ENCODE measurements around the gene S1PR2.

Gene S1PR2

GRCh38 chr19:10183926-10184325 is 47.2 kb downstream of the S1PR2 start:
- Histone ChIP-seq H2BK120ac (ENCODE audit: low read depth, low read length) (no peak overlapping the region), H3K36me3 (ENCODE audit: control insufficient read depth in 1 of 2, insufficient read depth in 2 of 2, low read depth in 1 of 2, low read length in 2 of 2) (peaks cover 38 to 49% of the 10 kb centered on the region in 2 experiments), H3K9me3 (ENCODE audit: control insufficient read depth, low read length) (no peaks in the 10 kb centered on the region), H2BK15ac (ENCODE audit: low read depth, poor library complexity, severe bottlenecking) (no peak overlapping the region), H4K8ac (ENCODE audit: low read length) (no peak overlapping the region), H3K27ac (ENCODE audit: low read length, poor library complexity, severe bottlenecking) (no peak overlapping the region), H3K27me3 (ENCODE audit: control insufficient read depth in 1 of 2, insufficient read depth in 1 of 2, low read length in 2 of 2) (no peaks in the 10 kb centered on the region), H3K9ac (ENCODE audit: low read length) (no peak overlapping the region), H2AFZ (ENCODE audit: low read depth, low read length) (no peak overlapping the region), H3K4me1 (ENCODE audit: control insufficient read depth, insufficient read depth, low read depth, low read length) (peaks cover 1% of the 10 kb centered on the region), H3K4ac (ENCODE audit: low read depth in 1 of 2, low read length in 2 of 2) (no peak overlapping the region), H3K18ac (ENCODE audit: low read depth in 1 of 2, low read length in 2 of 2) (no peak overlapping the region), H3K4me3 (ENCODE audit: insufficient read depth in 1 of 2, low read depth in 1 of 2, low read length in 2 of 2) (no peak overlapping the region), H3K23ac (ENCODE audit: low read length in 2 of 2) (no peak overlapping the region), H3K79me1 (replicated peaks; ENCODE audit: low read length, poor library complexity, severe bottlenecking) (peaks cover 17% of the 10 kb centered on the region), H2AK5ac (ENCODE audit: low read length, severe bottlenecking) (no peak overlapping the region), H2BK5ac (ENCODE audit: low read depth, low read length, poor library complexity, severe bottlenecking) (no peak overlapping the region), H2BK12ac (ENCODE audit: low read length in 2 of 2) (no peak overlapping the region), H3K4me2 (ENCODE audit: low read length, poor library complexity, severe bottlenecking) (no peak overlapping the region), H3K14ac (ENCODE audit: low read length in 2 of 2) (no peak overlapping the region), H4K91ac (ENCODE audit: low read length) (no peak overlapping the region)
- 93% methylated on average over 3 of the region's 3 CpGs for WGBS
- no peak for DNase-seq

- Histone ChIP-seq H2AK5ac (ENCODE audit: low read length, severe bottlenecking) (no peak overlapping the region), H2BK120ac (ENCODE audit: low read depth, low read length) (no peak overlapping the region), H3K14ac (ENCODE audit: low read length in 2 of 2) (no peak overlapping the region), H3K23ac (ENCODE audit: low read length in 2 of 2) (no peak overlapping the region), H3K79me1 (replicated peaks; ENCODE audit: low read length, poor library complexity, severe bottlenecking) (peaks cover 17% of the 10 kb centered on the region), H3K27me3 (ENCODE audit: control insufficient read depth in 1 of 2, insufficient read depth in 1 of 2, low read length in 2 of 2) (no peaks in the 10 kb centered on the region), H3K9me3 (ENCODE audit: control insufficient read depth, low read length) (no peaks in the 10 kb centered on the region), H3K9ac (ENCODE audit: low read length) (no peak overlapping the region), H3K4me1 (ENCODE audit: control insufficient read depth, insufficient read depth, low read depth, low read length) (no peaks in the 10 kb centered on the region), H3K4ac (ENCODE audit: low read depth in 1 of 2, low read length in 2 of 2) (no peak overlapping the region), H3K18ac (ENCODE audit: low read depth in 1 of 2, low read length in 2 of 2) (no peak overlapping the region), H2AFZ (ENCODE audit: low read depth, low read length) (no peak overlapping the region), H2BK15ac (ENCODE audit: low read depth, poor library complexity, severe bottlenecking) (no peak overlapping the region), H2BK5ac (ENCODE audit: low read depth, low read length, poor library complexity, severe bottlenecking) (no peak overlapping the region), H4K91ac (ENCODE audit: low read length) (no peak overlapping the region), H4K8ac (ENCODE audit: low read length) (no peak overlapping the region), H2BK12ac (ENCODE audit: low read length in 2 of 2) (no peak overlapping the region), H3K27ac (ENCODE audit: low read length, poor library complexity, severe bottlenecking) (no peak overlapping the region), H3K4me3 (ENCODE audit: insufficient read depth in 1 of 2, low read depth in 1 of 2, low read length in 2 of 2) (no peak overlapping the region), H3K36me3 (ENCODE audit: control insufficient read depth in 1 of 2, insufficient read depth in 2 of 2, low read depth in 1 of 2, low read length in 2 of 2) (peaks cover 43 to 49% of the 10 kb centered on the region in 2 experiments), H3K4me2 (ENCODE audit: low read length, poor library complexity, severe bottlenecking) (no peak overlapping the region)
- WGBS, result 98% methylated on average over 3 of the region's 10 CpGs
- no peak for DNase-seq
These were observed 48.3 kb downstream of the S1PR2 start for GRCh38 chr19:10182847-10183246.

- no peak overlapping the region for H3K14ac ChIP-seq (ENCODE audit: low read length in 2 of 2)
- H3K27me3 ChIP-seq (ENCODE audit: control insufficient read depth in 1 of 2, insufficient read depth in 1 of 2, low read length in 2 of 2), result no peaks in the 10 kb centered on the region
- H3K79me1 ChIP-seq (replicated peaks; ENCODE audit: low read length, poor library complexity, severe bottlenecking), result peaks cover 19% of the 10 kb centered on the region
- no peak overlapping the region for H2AFZ ChIP-seq (ENCODE audit: low read depth, low read length)
- no peak overlapping the region for H2BK120ac ChIP-seq (ENCODE audit: low read depth, low read length)
- no peaks in the 10 kb centered on the region for H3K4me1 ChIP-seq (ENCODE audit: control insufficient read depth, insufficient read depth, low read depth, low read length)
- no peak overlapping the region for H3K9ac ChIP-seq (ENCODE audit: low read length)
- H3K4me2 ChIP-seq (ENCODE audit: low read length, poor library complexity, severe bottlenecking), result no peak overlapping the region
- no peak for DNase-seq
- H4K8ac ChIP-seq (ENCODE audit: low read length), result no peak overlapping the region
- no peak overlapping the region for H4K91ac ChIP-seq (ENCODE audit: low read length)
- no peak overlapping the region for H2AK5ac ChIP-seq (ENCODE audit: low read length, severe bottlenecking)
- no peak overlapping the region for H2BK15ac ChIP-seq (ENCODE audit: low read depth, poor library complexity, severe bottlenecking)
- H3K4ac ChIP-seq (ENCODE audit: low read depth in 1 of 2, low read length in 2 of 2), result no peak overlapping the region
- no peak overlapping the region for H3K27ac ChIP-seq (ENCODE audit: low read length, poor library complexity, severe bottlenecking)
- H3K4me3 ChIP-seq (ENCODE audit: insufficient read depth in 1 of 2, low read depth in 1 of 2, low read length in 2 of 2), result no peak overlapping the region
- H2BK5ac ChIP-seq (ENCODE audit: low read depth, low read length, poor library complexity, severe bottlenecking), result no peak overlapping the region
- no peak overlapping the region for H3K18ac ChIP-seq (ENCODE audit: low read depth in 1 of 2, low read length in 2 of 2)
- H3K23ac ChIP-seq (ENCODE audit: low read length in 2 of 2), result no peak overlapping the region
- WGBS, result 100% methylated on average over 1 of the region's 1 CpG
- no peak overlapping the region for H2BK12ac ChIP-seq (ENCODE audit: low read length in 2 of 2)
- H3K9me3 ChIP-seq (ENCODE audit: control insufficient read depth, low read length), result no peaks in the 10 kb centered on the region
- peaks cover 43 to 53% of the 10 kb centered on the region in 2 experiments for H3K36me3 ChIP-seq (ENCODE audit: control insufficient read depth in 1 of 2, insufficient read depth in 2 of 2, low read depth in 1 of 2, low read length in 2 of 2)
These were observed 49.1 kb downstream of the S1PR2 start for GRCh38 chr19:10182076-10182475.

GRCh38 chr19:10180459-10180858 is 50.7 kb downstream of the S1PR2 start:
- H3K4me1 ChIP-seq (ENCODE audit: control insufficient read depth, insufficient read depth, low read depth, low read length), result no peaks in the 10 kb centered on the region
- H2BK15ac ChIP-seq (ENCODE audit: low read depth, poor library complexity, severe bottlenecking), result no peak overlapping the region
- H2BK120ac ChIP-seq (ENCODE audit: low read depth, low read length), result no peak overlapping the region
- H3K4ac ChIP-seq (ENCODE audit: low read depth in 1 of 2, low read length in 2 of 2), result no peak overlapping the region
- H3K4me3 ChIP-seq (ENCODE audit: insufficient read depth in 1 of 2, low read depth in 1 of 2, low read length in 2 of 2), result no peak overlapping the region
- H3K9me3 ChIP-seq (ENCODE audit: control insufficient read depth, low read length), result no peaks in the 10 kb centered on the region
- H3K79me1 ChIP-seq (replicated peaks; ENCODE audit: low read length, poor library complexity, severe bottlenecking), result peaks cover 18% of the 10 kb centered on the region
- no peak overlapping the region for H3K4me2 ChIP-seq (ENCODE audit: low read length, poor library complexity, severe bottlenecking)
- H2BK5ac ChIP-seq (ENCODE audit: low read depth, low read length, poor library complexity, severe bottlenecking), result no peak overlapping the region
- no peaks in the 10 kb centered on the region for H3K27me3 ChIP-seq (ENCODE audit: control insufficient read depth in 1 of 2, insufficient read depth in 1 of 2, low read length in 2 of 2)
- H3K23ac ChIP-seq (ENCODE audit: low read length in 2 of 2), result no peak overlapping the region
- DNase-seq, result no peak
- no peak overlapping the region for H4K8ac ChIP-seq (ENCODE audit: low read length)
- H3K9ac ChIP-seq (ENCODE audit: low read length), result no peak overlapping the region
- H2BK12ac ChIP-seq (ENCODE audit: low read length in 2 of 2), result no peak overlapping the region
- 92% methylated on average over 7 of the region's 7 CpGs for WGBS
- H4K91ac ChIP-seq (ENCODE audit: low read length), result no peak overlapping the region
- no peak overlapping the region for H2AK5ac ChIP-seq (ENCODE audit: low read length, severe bottlenecking)
- peaks cover 37 to 52% of the 10 kb centered on the region in 2 experiments for H3K36me3 ChIP-seq (ENCODE audit: control insufficient read depth in 1 of 2, insufficient read depth in 2 of 2, low read depth in 1 of 2, low read length in 2 of 2)
- no peak overlapping the region for H3K14ac ChIP-seq (ENCODE audit: low read length in 2 of 2)
- H3K18ac ChIP-seq (ENCODE audit: low read depth in 1 of 2, low read length in 2 of 2), result no peak overlapping the region
- H2AFZ ChIP-seq (ENCODE audit: low read depth, low read length), result no peak overlapping the region
- H3K27ac ChIP-seq (ENCODE audit: low read length, poor library complexity, severe bottlenecking), result no peak overlapping the region
